Measurements from ENCODE around the gene VPS13C. TPM values are rescaled to one million over a fixed set of nuclear protein-coding genes. Genes with fewer than 3 reads are reported as not detected.

The VPS13C gene
- total RNA-seq, 1 experiment from 2014 or later = 18.6 TPM

- Histone ChIP-seq H2AFZ (ENCODE audit: low read depth, low read length, poor library complexity, severe bottlenecking) (no peak overlapping the region), H3K27me3 (ENCODE audit: insufficient read depth, low read length) (peaks cover 27% of the 10 kb centered on the region; the same call in 1 of the 2 replicates), H3K4me1 (ENCODE audit: control insufficient read depth in 1 of 2, insufficient read depth in 2 of 2, low read length in 2 of 2) (no peaks in the 10 kb centered on the region), H3K36me3 (ENCODE audit: control insufficient read depth in 1 of 2, insufficient read depth in 2 of 2, low read length in 2 of 2) (no peaks in the 10 kb centered on the region), H3K9me3 (ENCODE audit: control insufficient read depth in 1 of 2, insufficient read depth in 1 of 2, low read depth in 1 of 2, low read length in 2 of 2) (no peaks in the 10 kb centered on the region), H3K27ac (ENCODE audit: low read depth, low read length) (no peak overlapping the region), H3K79me2 (ENCODE audit: insufficient read depth, low read length) (no peaks in the 10 kb centered on the region), H3K4me2 (ENCODE audit: low read length) (no peak overlapping the region), H3K9ac (ENCODE audit: low read length) (no peak overlapping the region), H3K9me2 (ENCODE audit: insufficient read depth) (no peaks in the 10 kb centered on the region; the same call in 1 of the 2 replicates), H4K20me1 (ENCODE audit: insufficient read depth) (no peaks in the 10 kb centered on the region), H3K4me3 (replicated peaks in 1 of 2; ENCODE audit: low read depth in 1 of 2, low read length in 2 of 2) (no peak overlapping the region)
- TF ChIP-seq, protein P1, sequence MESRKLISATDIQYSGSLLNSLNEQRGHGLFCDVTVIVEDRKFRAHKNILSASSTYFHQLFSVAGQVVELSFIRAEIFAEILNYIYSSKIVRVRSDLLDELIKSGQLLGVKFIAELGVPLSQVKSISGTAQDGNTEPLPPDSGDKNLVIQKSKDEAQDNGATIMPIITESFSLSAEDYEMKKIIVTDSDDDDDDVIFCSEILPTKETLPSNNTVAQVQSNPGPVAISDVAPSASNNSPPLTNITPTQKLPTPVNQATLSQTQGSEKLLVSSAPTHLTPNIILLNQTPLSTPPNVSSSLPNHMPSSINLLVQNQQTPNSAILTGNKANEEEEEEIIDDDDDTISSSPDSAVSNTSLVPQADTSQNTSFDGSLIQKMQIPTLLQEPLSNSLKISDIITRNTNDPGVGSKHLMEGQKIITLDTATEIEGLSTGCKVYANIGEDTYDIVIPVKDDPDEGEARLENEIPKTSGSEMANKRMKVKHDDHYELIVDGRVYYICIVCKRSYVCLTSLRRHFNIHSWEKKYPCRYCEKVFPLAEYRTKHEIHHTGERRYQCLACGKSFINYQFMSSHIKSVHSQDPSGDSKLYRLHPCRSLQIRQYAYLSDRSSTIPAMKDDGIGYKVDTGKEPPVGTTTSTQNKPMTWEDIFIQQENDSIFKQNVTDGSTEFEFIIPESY (IDR thresholded peaks at IDR 0.05; ENCODE audit: extremely low read depth, insufficient replicate concordance, low read length) = no peak
- TF ChIP-seq RAD21 (IDR thresholded peaks at IDR 0.05; ENCODE audit: low read depth) (no peak), EGR1 (IDR thresholded peaks at IDR 0.05; ENCODE audit: low read depth) (no peak), YY1 (IDR thresholded peaks at IDR 0.05; ENCODE audit: extremely low read depth, insufficient replicate concordance, low read depth, low read length) (no peak), JUND (IDR thresholded peaks at IDR 0.05) (no peak), ZNF274 (IDR thresholded peaks at IDR 0.05; ENCODE audit: low read depth, low read length) (no peak), POLR2A (IDR thresholded peaks at IDR 0.05; ENCODE audit: borderline replicate concordance, extremely low read depth, insufficient read depth, insufficient read length) (no peak), EZH2phosphoT487 (IDR thresholded peaks at IDR 0.05; ENCODE audit: borderline replicate concordance) (no peak), EZH2 (IDR thresholded peaks at IDR 0.05) (no peak), REST (IDR thresholded peaks at IDR 0.05; ENCODE audit: low read depth) (no peak), FOSL1 (IDR thresholded peaks at IDR 0.05; ENCODE audit: low read depth) (no peak), POLR2AphosphoS5 (IDR thresholded peaks at IDR 0.05; ENCODE audit: low read depth, low read length) (no peak), SIN3A (IDR thresholded peaks at IDR 0.05; ENCODE audit: low read depth) (no peak), TCF7L2 (IDR thresholded peaks at IDR 0.05; ENCODE audit: borderline replicate concordance, extremely low read depth, insufficient read depth, insufficient read length) (no peak), SRF (IDR thresholded peaks at IDR 0.05; ENCODE audit: low read depth) (no peak)
- TF ChIP-seq, protein P2, sequence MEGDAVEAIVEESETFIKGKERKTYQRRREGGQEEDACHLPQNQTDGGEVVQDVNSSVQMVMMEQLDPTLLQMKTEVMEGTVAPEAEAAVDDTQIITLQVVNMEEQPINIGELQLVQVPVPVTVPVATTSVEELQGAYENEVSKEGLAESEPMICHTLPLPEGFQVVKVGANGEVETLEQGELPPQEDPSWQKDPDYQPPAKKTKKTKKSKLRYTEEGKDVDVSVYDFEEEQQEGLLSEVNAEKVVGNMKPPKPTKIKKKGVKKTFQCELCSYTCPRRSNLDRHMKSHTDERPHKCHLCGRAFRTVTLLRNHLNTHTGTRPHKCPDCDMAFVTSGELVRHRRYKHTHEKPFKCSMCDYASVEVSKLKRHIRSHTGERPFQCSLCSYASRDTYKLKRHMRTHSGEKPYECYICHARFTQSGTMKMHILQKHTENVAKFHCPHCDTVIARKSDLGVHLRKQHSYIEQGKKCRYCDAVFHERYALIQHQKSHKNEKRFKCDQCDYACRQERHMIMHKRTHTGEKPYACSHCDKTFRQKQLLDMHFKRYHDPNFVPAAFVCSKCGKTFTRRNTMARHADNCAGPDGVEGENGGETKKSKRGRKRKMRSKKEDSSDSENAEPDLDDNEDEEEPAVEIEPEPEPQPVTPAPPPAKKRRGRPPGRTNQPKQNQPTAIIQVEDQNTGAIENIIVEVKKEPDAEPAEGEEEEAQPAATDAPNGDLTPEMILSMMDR (IDR thresholded peaks at IDR 0.05 in 2 of 3, conservative IDR thresholded peaks at IDR 0.05 in 1 of 3; ENCODE audit: borderline replicate concordance in 1 of 3, insufficient read depth in 1 of 3, low read depth in 2 of 3, low read length in 2 of 3) = no peak
- intact Hi-C loops (cut with micrococcal nuclease) = no loop called here
- POLR2A ChIA-PET = no interaction called here
- DNase-seq (ENCODE audit: low read depth, low spot score) (no peak), ATAC-seq (no peak)
- RAD21 ChIA-PET (ENCODE audit: low non-redundant PET in 1 of 2, low total read pairs in 2 of 2, uncharacterized antibody in 2 of 2, unreplicated experiment in 2 of 2) = no interaction called here
- CTCF ChIA-PET = no interaction called here
- BruUV-seq (replicated peaks) = no TSS peak
Observed at GRCh38 chr15:61809216-61809615, 251.0 kb downstream of the VPS13C start.
